Stimulated activated CD8-positive, alpha-beta memory T cell treated with anti-CD3 and anti-CD28 coated beads, Interleukin-15, amount 100 ng/mL, for 1 hour (primary cell): ENCODE measurements around the gene GPR82.
"Not testable (repeated sequence)": the region's sequence is repeated elsewhere in the genome, so short reads cannot be mapped to it uniquely, and the experiment has no call there.

ENCODE experiments used
- DNase-seq: peaks from one replicate; pipeline ENCODE4 v3.0.0-alpha.2; 2020; ENCODE audit warnings: low read depth

The GPR82 gene

GRCh38 chrX:41723826-41724225 is at the start of gene GPR82:
TSS of gene GPR82 (plus strand) at chrX:41724181. CDS start at chrX:41727027, 2,846 bp downstream.
- DNase-seq = no peak

- not testable (repeated sequence) for DNase-seq
Observed at GRCh38 chrX:41676361-41676760, 47.6 kb upstream of the GPR82 start.

GRCh38 chrX:41677183-41678060 is 46.6 kb upstream of the GPR82 start:
- no peak for DNase-seq

- DNase-seq = no peak
Observed at GRCh38 chrX:41684138-41684537, 39.8 kb upstream of the GPR82 start.

- no peak for DNase-seq
Observed at GRCh38 chrX:41684940-41685339, 39.0 kb upstream of the GPR82 start.

- no peak for DNase-seq
Observed at GRCh38 chrX:41686788-41687187, 37.2 kb upstream of the GPR82 start.

- DNase-seq = no peak
Observed at GRCh38 chrX:41688156-41688555, 35.8 kb upstream of the GPR82 start.

GRCh38 chrX:41688835-41689234 is 35.1 kb upstream of the GPR82 start, which contains the start of gene GPR34:
TSS of gene GPR34 (plus strand) at chrX:41688973. CDS start at chrX:41695634, 6,661 bp downstream.
- DNase-seq = no peak

GRCh38 chrX:41689711-41690110 is 34.3 kb upstream of the GPR82 start:
- no peak for DNase-seq

- DNase-seq = no peak
Observed at GRCh38 chrX:41692162-41692749, 31.7 kb upstream of the GPR82 start.

GRCh38 chrX:41693024-41693423 is 31.0 kb upstream of the GPR82 start:
- DNase-seq = no peak

GRCh38 chrX:41695426-41695825 is 28.6 kb upstream of the GPR82 start:
- no peak for DNase-seq

- no peak for DNase-seq
Observed at GRCh38 chrX:41703574-41704029, 20.4 kb upstream of the GPR82 start.

- DNase-seq = no peak
Observed at GRCh38 chrX:41705042-41705441, 18.9 kb upstream of the GPR82 start.

- DNase-seq = no peak
Observed at GRCh38 chrX:41705680-41706374, 18.2 kb upstream of the GPR82 start.

GRCh38 chrX:41707218-41707617 is 16.8 kb upstream of the GPR82 start:
- DNase-seq = no peak

GRCh38 chrX:41708486-41708885 is 15.5 kb upstream of the GPR82 start:
- DNase-seq = no peak

GRCh38 chrX:41711021-41711667 is 12.8 kb upstream of the GPR82 start:
- no peak for DNase-seq

GRCh38 chrX:41716222-41716621 is 7.8 kb upstream of the GPR82 start:
- no peak for DNase-seq

- no peak for DNase-seq
Observed at GRCh38 chrX:41716767-41717473, 7.1 kb upstream of the GPR82 start.

GRCh38 chrX:41718481-41719235 is 5.3 kb upstream of the GPR82 start:
- DNase-seq = no peak
